Kidney glomerular epithelial cell (primary cell): ENCODE measurements around the gene KIF6.
"Not testable (repeated sequence)": the region's sequence is repeated elsewhere in the genome, so short reads cannot be mapped to it uniquely, and the experiment has no call there.

Source experiments
- DNase-seq: peaks from one replicate; lab custom pipeline; 2025; lab: John Stamatoyannopoulos, UW

KIF6 gene

GRCh38 chr6:39724787-39725631 is at the start of gene KIF6:
Gene KIF6, minus strand, starts transcription at chr6:39725408. Its CDS starts 98 bp downstream, at chr6:39725310.
- peak; percentile 90 for DNase-seq

DNA sequence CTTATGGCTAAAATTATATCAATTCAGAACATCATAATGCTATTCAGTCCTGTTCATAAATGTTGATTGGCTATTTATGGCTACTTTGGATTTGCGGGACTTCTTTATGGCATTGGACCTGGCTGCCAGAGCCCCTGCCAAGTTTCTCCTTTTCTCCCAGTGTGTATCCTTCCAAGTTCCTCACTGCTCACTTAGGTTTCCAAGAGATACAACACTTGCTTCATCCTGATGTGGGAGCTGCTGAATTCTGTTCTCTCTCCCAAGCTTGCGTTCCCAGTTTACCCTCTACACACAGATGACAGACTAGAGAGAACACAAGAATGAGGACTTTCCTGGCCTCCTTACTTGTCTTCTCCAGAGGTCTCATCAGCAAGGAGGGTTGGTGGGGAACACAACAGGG is 48.6 kb upstream of the KIF6 start:
- DNase-seq: no peak

DNA sequence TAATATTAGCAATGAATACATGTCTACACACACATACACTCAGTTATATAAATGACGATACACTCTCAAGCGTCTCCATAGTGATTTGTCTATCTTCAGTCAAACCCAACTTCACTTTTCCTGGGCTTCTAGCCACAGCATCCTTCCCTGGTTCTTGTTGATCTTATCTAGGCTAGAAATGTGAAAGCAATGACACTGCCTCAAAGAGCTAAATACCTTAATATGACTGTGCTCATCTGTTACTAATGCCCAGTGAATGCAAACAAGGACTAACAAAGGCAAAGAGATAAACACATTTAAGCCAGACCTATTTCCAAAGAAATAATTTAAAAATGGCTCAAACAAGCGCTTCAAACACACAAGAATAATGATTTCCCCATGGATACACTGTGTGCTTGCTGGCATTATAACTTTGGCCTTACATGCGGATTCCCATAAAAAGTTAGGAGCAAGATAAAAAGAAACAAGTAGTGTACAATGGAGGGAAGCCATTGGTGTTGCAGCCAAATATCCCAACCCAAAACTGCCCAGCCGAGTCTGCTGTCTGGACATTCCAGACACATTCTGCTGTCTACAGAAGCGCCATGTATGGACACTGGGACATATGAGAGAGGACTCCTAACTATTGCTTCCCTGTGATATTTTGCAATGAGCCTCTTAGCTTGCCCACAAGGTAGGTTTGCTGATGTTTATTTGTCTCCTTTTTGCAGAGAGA is 47.5 kb upstream of the KIF6 start:
- no peak for DNase-seq

GRCh38 chr6:39770446-39770845 is 45.2 kb upstream of the KIF6 start:
- DNase-seq: no peak

DNA sequence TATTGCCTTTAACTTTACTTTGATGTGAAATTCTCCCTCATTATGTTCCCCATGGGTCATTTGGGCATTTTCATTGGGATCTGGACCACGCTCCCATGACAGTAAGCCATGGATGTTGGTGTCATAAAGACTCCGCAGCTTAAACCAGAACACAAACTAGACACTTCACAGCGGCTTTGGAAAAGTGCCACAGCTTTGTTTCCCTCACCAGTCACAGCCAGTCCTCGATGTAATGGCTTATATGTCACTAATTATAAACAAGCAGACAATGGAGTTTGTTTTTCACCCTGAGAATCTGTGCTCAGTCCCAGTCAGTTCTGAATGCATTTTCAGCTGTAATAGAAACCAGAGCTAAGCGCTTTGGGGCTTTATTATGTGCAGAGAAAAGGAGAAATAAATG is 43.8 kb upstream of the KIF6 start:
- DNase-seq: no peak

DNA sequence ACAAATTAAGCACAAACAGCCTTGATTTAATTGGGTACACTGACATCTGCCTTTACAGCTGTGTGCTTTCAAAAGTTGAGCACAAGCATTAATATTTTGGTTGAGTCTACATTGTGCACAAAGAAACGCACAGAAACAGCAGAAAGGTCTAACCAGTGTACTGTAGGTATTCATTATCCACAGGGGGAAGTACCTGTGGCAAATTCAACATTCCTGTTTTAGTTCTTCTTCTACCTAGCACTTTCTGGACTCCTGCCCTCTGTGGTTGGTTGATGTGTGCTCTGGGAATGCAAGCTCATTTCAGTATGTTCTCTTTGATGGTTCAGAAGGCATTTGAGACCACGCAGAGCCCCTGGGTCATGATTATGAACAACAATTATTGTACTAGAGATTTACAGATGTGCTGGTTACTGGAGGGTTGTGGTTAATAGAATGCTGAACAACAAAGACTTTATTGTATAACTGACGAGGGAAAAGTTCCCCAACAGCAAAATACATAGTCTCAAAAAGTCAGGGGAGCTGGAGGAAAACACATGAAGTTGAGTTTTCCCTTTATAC is 40.4 kb upstream of the KIF6 start:
- no peak for DNase-seq

- DNase-seq: no peak
These were observed 35.2 kb upstream of the KIF6 start for GRCh38 chr6:39760226-39760952.

GRCh38 chr6:39758905-39759605 is 33.8 kb upstream of the KIF6 start:
- DNase-seq: no peak

GRCh38 chr6:39756582-39756981 is 31.4 kb upstream of the KIF6 start:
- DNase-seq: no peak

DNA sequence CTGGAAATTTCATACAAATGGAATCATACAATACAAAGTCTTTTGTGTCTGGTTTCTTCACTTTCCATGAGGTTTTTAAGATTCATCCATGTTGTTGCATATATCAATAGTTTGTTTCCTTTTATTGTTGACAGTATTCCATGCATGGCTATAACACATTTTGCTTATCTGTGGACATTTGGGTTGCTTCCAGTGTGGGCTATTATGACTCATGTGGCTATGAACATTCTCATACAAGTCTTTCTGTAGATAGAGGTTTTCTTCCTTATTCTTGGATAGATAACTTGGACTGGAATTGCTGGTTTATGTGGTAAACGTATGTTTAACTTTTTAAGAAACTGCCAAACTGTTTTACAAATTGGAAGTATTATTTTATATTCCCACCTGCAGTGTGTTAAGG is 30.0 kb upstream of the KIF6 start:
- no peak for DNase-seq

DNA sequence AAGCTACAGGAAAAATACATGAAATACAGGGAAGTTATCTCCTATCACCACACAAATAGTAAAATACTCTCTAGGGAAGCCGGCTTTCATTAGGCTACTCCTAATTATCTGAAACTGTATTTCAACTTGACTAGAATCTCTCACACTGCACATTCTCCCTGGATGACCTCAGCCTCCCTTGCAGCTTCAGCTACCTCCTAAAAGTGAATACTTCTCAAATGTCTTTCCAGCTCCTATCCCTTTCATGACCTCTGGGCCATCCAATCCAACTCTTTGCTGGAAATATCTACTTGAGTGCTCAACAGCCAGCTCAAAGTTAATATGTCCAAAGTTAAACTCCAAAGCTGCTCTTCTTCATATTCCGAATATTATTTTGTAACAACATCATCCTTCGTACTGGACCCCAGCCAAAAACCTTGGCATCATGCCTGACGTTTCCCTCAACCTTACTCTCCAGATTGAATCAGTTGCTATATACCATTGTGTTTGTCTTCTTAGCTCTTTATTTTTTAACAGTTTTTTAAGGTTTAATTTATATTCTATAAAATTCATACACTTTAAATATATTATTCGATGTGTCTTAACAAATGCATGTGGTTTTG is 29.4 kb upstream of the KIF6 start:
- no peak for DNase-seq

DNA sequence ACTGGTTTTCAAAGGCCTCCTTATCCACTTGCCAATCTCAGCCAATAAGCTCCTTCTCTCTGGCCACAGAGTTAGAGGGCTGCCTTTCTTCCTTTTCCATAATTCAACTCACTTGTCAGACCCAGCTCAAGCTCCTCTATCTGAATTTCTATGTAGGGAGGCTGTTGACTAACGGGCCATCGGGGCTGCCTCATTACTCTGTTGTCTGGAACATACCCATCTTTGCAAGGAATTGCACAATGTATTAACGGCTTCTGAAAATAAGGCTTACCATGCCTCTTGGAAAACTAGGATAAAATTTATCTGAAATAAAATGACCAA is 28.5 kb upstream of the KIF6 start:
- no peak for DNase-seq

DNA sequence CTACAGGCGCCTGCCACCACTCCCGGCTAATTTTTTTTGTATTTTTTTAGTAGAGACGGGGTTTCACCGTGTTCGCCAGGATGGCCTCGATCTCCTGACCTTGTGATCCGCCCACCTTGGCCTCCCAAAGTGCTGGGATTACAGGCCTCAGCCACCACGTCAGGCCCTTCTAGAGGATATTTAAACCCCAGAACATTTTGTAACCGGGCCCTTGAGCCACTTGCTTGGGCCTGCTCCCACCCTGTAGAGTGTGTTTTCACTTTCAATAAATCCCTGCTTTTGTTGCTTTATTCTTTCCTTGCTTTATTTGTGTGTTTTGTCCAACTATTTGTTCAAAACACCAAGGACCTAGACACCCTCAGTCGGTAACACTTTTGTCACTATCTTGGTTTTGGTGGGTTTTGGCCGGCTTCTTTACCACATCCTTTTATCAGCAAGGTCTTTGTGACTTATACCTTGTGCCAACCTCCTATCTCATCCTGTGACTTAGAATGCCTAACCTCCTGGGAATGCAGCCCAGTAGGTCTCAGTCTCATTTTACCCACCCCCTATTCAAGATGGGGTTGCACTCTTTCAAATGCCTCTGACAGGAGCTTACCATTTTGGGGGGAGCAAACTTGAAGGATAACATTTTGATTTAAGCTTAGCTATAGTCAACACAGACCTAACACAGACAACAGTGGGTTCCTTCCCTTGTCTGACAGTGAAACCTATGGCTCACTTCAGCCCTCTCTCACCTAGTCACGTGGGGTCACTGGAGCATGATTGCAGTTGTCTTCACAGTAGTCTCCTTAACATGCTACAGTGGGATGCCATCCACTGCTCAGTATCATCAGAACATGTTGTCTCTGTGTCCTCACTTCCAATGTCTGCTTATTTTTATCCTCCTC is 27.9 kb upstream of the KIF6 start:
- no peak for DNase-seq

GRCh38 chr6:39746795-39747194 is 21.6 kb upstream of the KIF6 start:
- DNase-seq: no peak

DNA sequence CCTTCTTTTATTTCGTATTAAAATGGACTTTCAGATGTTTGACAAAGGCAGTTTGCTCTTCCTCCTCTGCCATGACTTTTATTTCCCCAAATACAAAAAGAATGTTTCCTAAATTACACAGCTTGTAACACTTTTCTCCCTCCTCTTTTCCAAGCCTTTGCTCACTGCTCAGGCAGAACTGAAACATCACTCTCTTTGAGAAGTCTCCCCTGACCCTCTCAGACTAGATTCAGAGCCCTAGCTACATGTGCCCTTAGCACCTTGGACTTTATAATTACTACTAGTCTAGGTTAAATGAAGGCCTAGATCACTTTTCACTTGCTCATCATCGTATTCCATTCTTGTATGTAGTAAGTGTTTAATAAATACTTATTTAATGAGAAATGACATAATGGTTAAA is 8.5 kb upstream of the KIF6 start:
- no peak for DNase-seq

DNA sequence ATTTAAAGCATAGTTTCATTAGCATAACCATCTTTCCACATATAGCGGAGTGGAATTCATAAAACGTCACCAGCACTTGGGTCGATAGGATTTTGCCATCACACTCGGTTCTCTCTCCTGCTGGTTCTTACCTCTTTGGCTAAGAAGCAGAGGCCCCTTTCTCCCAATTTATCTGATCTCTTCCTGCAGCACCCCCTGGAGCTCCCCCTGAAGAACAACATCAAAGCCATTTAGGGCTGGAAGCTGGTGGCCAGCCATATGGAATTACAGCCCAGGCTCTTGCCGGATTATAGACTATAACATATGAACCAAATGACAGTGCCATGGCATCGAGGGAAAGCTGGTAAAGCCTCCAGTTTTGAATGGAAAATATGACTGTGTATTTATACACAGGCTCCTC is 6.4 kb upstream of the KIF6 start:
- DNase-seq: no peak

DNA sequence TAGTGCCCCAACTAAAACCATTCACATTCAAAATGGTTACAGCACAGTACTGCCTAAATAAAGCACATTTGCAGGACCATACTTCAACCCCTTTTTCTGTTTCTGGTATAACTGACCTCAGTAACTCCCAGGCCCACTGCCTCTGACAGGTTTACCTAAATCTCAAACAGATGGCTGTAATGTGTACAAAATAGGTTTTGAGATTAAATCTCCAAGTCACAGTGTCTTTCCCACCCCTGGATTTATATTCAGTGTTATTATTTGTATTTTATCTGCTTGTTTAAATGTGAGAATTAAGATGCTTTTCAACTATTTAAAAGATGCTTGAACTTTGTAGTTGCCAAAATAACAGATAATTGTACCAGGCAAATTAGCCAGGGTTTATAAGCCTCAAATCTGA is 4.7 kb upstream of the KIF6 start:
- no peak for DNase-seq

DNA sequence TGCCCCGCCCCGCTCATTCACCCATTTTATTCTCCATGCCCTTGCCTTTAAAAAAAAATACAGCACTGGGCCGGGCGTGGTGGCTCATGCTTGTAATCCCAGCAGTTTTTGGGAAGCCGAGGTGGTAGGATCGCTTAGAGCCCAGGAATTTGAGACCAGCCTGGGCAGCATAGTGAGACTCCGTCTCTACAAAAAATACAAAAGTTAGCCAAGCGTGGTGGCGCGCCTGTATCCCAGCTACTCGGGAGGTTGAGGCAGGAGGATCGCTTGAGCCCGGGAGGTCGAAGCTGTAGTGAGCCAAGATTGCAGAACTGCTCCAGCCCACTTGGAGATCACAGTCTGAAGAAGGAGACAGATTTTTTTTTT is 407 bp upstream of the KIF6 start:
- no peak for DNase-seq

- DNase-seq: not testable (repeated sequence)
These were observed 1.9 kb downstream of the KIF6 start for GRCh38 chr6:39723350-39723749.

- no peak for DNase-seq
These were observed 10.4 kb downstream of the KIF6 start for GRCh38 chr6:39714802-39715201.
